HepG2 (cell line): Measurements from ENCODE around the gene CPED1. TPM values are rescaled to one million over a fixed set of nuclear protein-coding genes. Genes with fewer than 3 reads are reported as not detected.

Experiments
- ATAC-seq: fragments of 200-7000 bp; cut with Tn5 transposase; 3 replicates; pipeline ENCODE4 v1.9.1; 2020; ENCODE audit warnings: mild to moderate bottlenecking, moderate library complexity
- BruUV-seq: library from RNA; stranded (reverse); fragments of 400-500 nt; replicated peaks from 2 replicates; lab custom pipeline; 2021; lab: Mats Ljungman, UMichigan
- CTCF ChIA-PET: fragments of 300-600 bp; formaldehyde crosslinking; extraction: SDS; loops from one replicate; lab custom pipeline; 2021; ENCODE audit warnings: low total read pairs, inconsistent platforms, low intra/inter-chr PET ratio; lab: Yijun Ruan, JAX
- POLR2A ChIA-PET: fragments of 350-600 bp; sonication (Branson Sonifier 250); formaldehyde crosslinking; loops from one replicate; lab custom pipeline; 2020; ENCODE audit warnings: antibody characterized with exemption, inconsistent platforms; lab: Yijun Ruan, JAX
- DNase-seq: peaks from one replicate; pipeline ENCODE4 v3.0.0-alpha.2; 2015; ENCODE audit warnings: low spot score
- FAIRE-seq: peaks from 3 replicates; lab custom pipeline; 2011; peaks lifted over from hg19 to GRCh38; lab: Jason Lieb, UNC
- H2AFZ ChIP-seq: one replicate; pipeline ENCODE4 v1.6.1; 2011; ENCODE audit warnings: low read length, inconsistent platforms
- H3K27ac ChIP-seq: fragments of 300-600 bp; 3 replicates; pipeline ENCODE4 v1.8.0; 2011; ENCODE audit warnings: mixed run types, mild to moderate bottlenecking, mixed read lengths, low read length, inconsistent platforms; ENCODE audit not compliant: insufficient read depth; ENCODE audit errors: extremely low read length
- H3K27me3 ChIP-seq, 2 experiments: fragments of 200-600 bp in 1 of 2; 2 replicates in 1 of 2; 3 replicates in 1 of 2; pipeline versions ENCODE4 v1.6.0 to v1.8.0; 2011; ENCODE audit warnings: low read length in 2 of 2, mild to moderate bottlenecking in 2 of 2, moderate library complexity in 2 of 2, inconsistent platforms in 1 of 2; ENCODE audit not compliant: insufficient read depth in 2 of 2, control insufficient read depth in 1 of 2
- H3K36me3 ChIP-seq, 2 experiments: fragments of 200-600 bp in 1 of 2; replicated peaks in 1 of 2; 2 replicates in 1 of 2; 3 replicates in 1 of 2; pipeline versions ENCODE4 v1.5.1 to v1.8.0; 2011; ENCODE audit warnings: low read length in 2 of 2, inconsistent platforms in 1 of 2; ENCODE audit not compliant: insufficient read depth in 2 of 2, control insufficient read depth in 1 of 2
- H3K4me1 ChIP-seq: 2 replicates; pipeline ENCODE4 v1.5.1; 2012; ENCODE audit warnings: low read length, inconsistent platforms; ENCODE audit not compliant: insufficient read depth
- H3K4me2 ChIP-seq: 2 replicates; pipeline ENCODE4 v1.6.0; 2011; ENCODE audit warnings: low read depth, low read length, inconsistent platforms
- H3K4me3 ChIP-seq, 3 experiments: fragments of 200-600 bp in 1 of 3; sonication (generic), shearing (Covaris generic) in 1 of 3; replicated peaks in 1 of 3; 2 replicates each; pipeline ENCODE4 v1.5.1; 2011 to 2016; ENCODE audit warnings: low read length in 3 of 3, inconsistent platforms in 2 of 3, low read depth in 2 of 3, mild to moderate bottlenecking in 2 of 3, control low read depth in 1 of 3, mixed read lengths in 1 of 3; ENCODE audit not compliant: insufficient read depth in 1 of 3
- H3K79me2 ChIP-seq: one replicate; pipeline ENCODE4 v1.6.1; 2011; ENCODE audit warnings: low read length, inconsistent platforms; ENCODE audit not compliant: insufficient read depth
- H3K9ac ChIP-seq: 2 replicates; pipeline ENCODE4 v1.6.0; 2011; ENCODE audit warnings: mild to moderate bottlenecking, low read depth, low read length, inconsistent platforms; ENCODE audit not compliant: insufficient read depth
- H3K9me3 ChIP-seq: 2 replicates; pipeline ENCODE4 v1.5.1; 2012; ENCODE audit warnings: mild to moderate bottlenecking, low read length
- H4K20me1 ChIP-seq: 2 replicates; pipeline ENCODE4 v1.6.0; 2011; ENCODE audit warnings: inconsistent platforms, mild to moderate bottlenecking, low read length, moderate library complexity; ENCODE audit not compliant: insufficient read depth
- ASH2L ChIP-seq: fragments of 300-600, 200-600 bp; sonication (generic); IDR thresholded peaks from 2 replicates; pipeline ENCODE4 v1.7.0; 2017; ENCODE audit warnings: low read depth, mild to moderate bottlenecking, moderate library complexity, mixed read lengths, low read length; ENCODE audit not compliant: insufficient read length
- ATAD3A ChIP-seq: sonication (generic); formaldehyde crosslinking; IDR thresholded peaks from 2 replicates; pipeline ENCODE4 v1.4.0; 2020; ENCODE audit warnings: missing genetic modification reagents
- E2F1 ChIP-seq: sonication (generic); formaldehyde crosslinking; IDR thresholded peaks from 2 replicates; pipeline ENCODE4 v1.5.0; 2020; ENCODE audit warnings: missing genetic modification reagents
- HNF4G ChIP-seq, 2 experiments: sonication (generic) in 1 of 2; formaldehyde crosslinking in 1 of 2; IDR thresholded peaks; 2 replicates each; pipeline versions ENCODE4 v1.4.0 to v1.6.1; 2011 to 2020; ENCODE audit warnings: borderline replicate concordance in 2 of 2, low read depth in 2 of 2, mild to moderate bottlenecking in 2 of 2, low read length in 1 of 2, missing genetic modification reagents in 1 of 2, moderate library complexity in 1 of 2
- HOXA3 ChIP-seq: sonication (generic); formaldehyde crosslinking; IDR thresholded peaks from 2 replicates; pipeline ENCODE4 v1.5.0; 2020; ENCODE audit warnings: missing genetic modification reagents
- HOXA7 ChIP-seq: sonication (generic); formaldehyde crosslinking; IDR thresholded peaks from 2 replicates; pipeline ENCODE4 v1.8.1; 2022; ENCODE audit warnings: mild to moderate bottlenecking, missing genetic modification reagents, moderate library complexity
- RAD51 ChIP-seq: fragments of 450-650 bp; IDR thresholded peaks from 2 replicates; pipeline ENCODE4 v1.6.1; 2016; ENCODE audit warnings: borderline replicate concordance
- SSRP1 ChIP-seq: IDR thresholded peaks from 2 replicates; pipeline ENCODE4 v1.6.1; 2016; ENCODE audit warnings: control low read depth
- TAF1 ChIP-seq: sonication (generic); formaldehyde crosslinking; IDR thresholded peaks from 2 replicates; pipeline ENCODE4 v1.4.0; 2020; ENCODE audit warnings: missing genetic modification reagents
- TBX3 ChIP-seq: fragments of 450-650 bp; IDR thresholded peaks from 2 replicates; pipeline ENCODE4 v1.6.1; 2017; ENCODE audit warnings: antibody characterized with exemption, mild to moderate bottlenecking, inconsistent platforms, borderline replicate concordance
- ZBTB25 ChIP-seq: IDR thresholded peaks from 2 replicates; pipeline ENCODE4 v1.6.1; 2018; ENCODE audit warnings: missing genetic modification reagents
- ZNF317 ChIP-seq: sonication (generic); formaldehyde crosslinking; IDR thresholded peaks from 2 replicates; pipeline ENCODE4 v1.5.0; 2020; ENCODE audit warnings: mild to moderate bottlenecking, missing genetic modification reagents
- ZNF598 ChIP-seq: sonication (generic); formaldehyde crosslinking; IDR thresholded peaks from 2 replicates; pipeline ENCODE4 v1.5.1; 2020; ENCODE audit warnings: mild to moderate bottlenecking, missing genetic modification reagents, borderline replicate concordance
- ZNF816 ChIP-seq: sonication (generic); formaldehyde crosslinking; IDR thresholded peaks from 2 replicates; pipeline ENCODE4 v1.8.0; 2022; ENCODE audit warnings: missing genetic modification reagents, mild to moderate bottlenecking, borderline replicate concordance
- ZNF83 ChIP-seq: sonication (generic); formaldehyde crosslinking; IDR thresholded peaks from 2 replicates; pipeline ENCODE4 v1.4.0; 2020; ENCODE audit warnings: missing genetic modification reagents, mild to moderate bottlenecking, borderline replicate concordance
- ZZZ3 ChIP-seq: sonication (generic); formaldehyde crosslinking; IDR thresholded peaks from 2 replicates; pipeline ENCODE4 v1.4.0; 2020; ENCODE audit warnings: missing genetic modification reagents, mild to moderate bottlenecking, borderline replicate concordance
- WGBS: methylation state at CpG from one replicate; pipeline ENCODE4 v1.1.6; 2017; ENCODE audit warnings: low lambda C conversion rate; 5-methylcytosine and 5-hydroxymethylcytosine counted together
- in situ Hi-C: cut with HindIII; loops from 2 replicates; pipeline ENCODE4 v1.10.0; 2017; ENCODE audit warnings: low pct_unique_long_range_greater_than_20kb; ENCODE audit not compliant: extremely low pct_ligation_motif_present
- intact Hi-C: fragments of 100-400 bp; cut with micrococcal nuclease; formaldehyde crosslinking; loops from one replicate; pipeline ENCODE4 v1.10.0; 2022; ENCODE audit not compliant: unreplicated experiment
- polyA plus RNA-seq, 8 experiments: library from polyadenylated mRNA; depleted of rRNA in 3 of 8; stranded (reverse) in 7 of 8; unstranded in 1 of 8; fragments of >200 nt; fragmentation: Illumina TruSeq in 4 of 8; extraction: Trizol in 4 of 8; gene quantifications; 2 replicates each; pipeline versions ENCODE4 v1.2.1 to v1.2.3, GENCODE V29; 2011 to 2016; ENCODE audit warnings: low read depth in 4 of 8, missing spikeins in 1 of 8, mixed read lengths in 1 of 8; ENCODE audit not compliant: insufficient read depth in 1 of 8
- total RNA-seq, 5 experiments: library from RNA; depleted of rRNA; stranded (reverse); fragments of >200 nt; fragmentation: Illumina TruSeq; extraction: Trizol; gene quantifications; 2 replicates each; pipeline ENCODE4 v1.2.3, GENCODE V29; 2016; ENCODE audit warnings: low read depth in 1 of 5

The CPED1 gene
- total and polyA plus RNA-seq, 2 of the 13 experiments (the other 11 are each of a cell fraction or from before 2014, with no cell fraction given): 11.5 to 27.0 TPM

DNA sequence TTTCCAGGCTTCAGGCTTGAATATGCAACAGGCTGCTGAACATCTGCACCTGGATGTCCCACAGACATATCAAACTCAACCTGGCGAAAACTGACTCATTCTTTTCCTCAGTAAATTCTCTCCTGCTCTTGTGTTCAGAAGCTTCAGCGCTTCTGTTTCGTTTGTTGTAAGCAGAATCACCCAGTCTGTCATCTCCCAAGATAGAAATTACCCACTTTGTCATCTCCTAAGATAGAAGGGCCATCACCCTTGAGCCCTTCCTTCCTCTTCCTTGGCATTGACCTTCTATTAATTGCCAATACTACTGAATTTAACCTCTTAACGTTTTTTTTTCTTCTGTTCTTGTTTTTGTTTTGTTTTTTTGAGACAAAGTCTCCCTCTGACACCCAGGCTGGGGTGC, 59.7 kb downstream of the CPED1 start:
- Histone ChIP-seq H3K4me1 (no peaks in the 10 kb centered on the region), H3K4me2 (no peak overlapping the region), H3K9ac (no peak overlapping the region), H3K79me2 (no peaks in the 10 kb centered on the region), H3K27me3 (no peaks in the 10 kb centered on the region), H3K27ac (no peak overlapping the region), H3K9me3 (no peaks in the 10 kb centered on the region), H3K4me3 (no peak overlapping the region), H3K36me3 (no peaks in the 10 kb centered on the region), H2AFZ (no peak overlapping the region), H4K20me1 (no peaks in the 10 kb centered on the region)
- TF ChIP-seq ZNF83 (no peak), TBX3 (no peak), HNF4G (IDR thresholded peaks at IDR 0.05; ENCODE audit: borderline replicate concordance, low read depth, low read length) (no peak), HNF4G (CRISPR knock-in tag; IDR thresholded peaks at IDR 0.05; ENCODE audit: borderline replicate concordance, low read depth) (no peak), ZZZ3 (CRISPR knock-in tag) (no peak), RAD51 (no peak), ZBTB25 (CRISPR knock-in tag) (no peak)
- FAIRE-seq (no peak), ATAC-seq (no peak), DNase-seq (no peak)
- in situ Hi-C loops: no loop called here
- POLR2A ChIA-PET: no interaction called here
- CTCF ChIA-PET: no interaction called here
- 45% methylated on average over 4 of the region's 4 CpGs for WGBS
- intact Hi-C loops: no loop called here
- no TSS peak for BruUV-seq

DNA sequence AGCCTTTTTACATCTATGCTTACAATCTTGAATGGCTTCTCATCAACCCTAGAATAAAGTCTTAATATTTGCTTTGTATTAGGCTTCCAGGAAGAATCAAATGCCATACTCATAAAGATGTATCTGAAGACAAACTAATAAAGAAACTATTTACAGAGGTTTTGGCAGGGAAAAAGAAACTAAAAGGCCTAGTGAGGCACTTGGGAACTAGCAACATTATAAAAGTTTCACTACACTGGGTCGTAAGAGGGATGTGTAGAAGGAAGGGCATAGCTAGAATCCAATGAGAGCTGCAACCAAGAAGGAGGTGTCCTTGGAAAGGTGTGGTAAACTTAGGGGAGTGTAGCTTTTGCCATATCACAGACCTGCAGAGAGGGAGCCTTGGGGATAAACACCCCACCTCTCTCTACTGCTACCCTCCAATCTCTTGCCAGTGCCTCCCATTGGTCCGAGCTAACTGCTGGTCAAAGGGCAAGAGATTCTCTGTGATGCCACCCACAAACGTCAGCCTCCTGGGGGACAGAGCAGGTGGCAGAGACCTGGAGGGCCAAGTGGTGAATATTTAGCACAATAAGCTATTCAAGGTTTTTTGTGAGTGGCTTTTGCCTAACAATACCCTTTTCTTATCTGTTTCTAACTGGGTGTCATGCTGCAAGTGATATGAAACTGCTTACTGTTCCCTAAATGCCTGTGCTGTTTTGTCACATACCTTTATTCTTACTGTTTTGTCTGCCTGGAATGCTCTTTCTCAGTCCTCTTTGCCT, 60.7 kb downstream of the CPED1 start:
- no peaks in the 10 kb centered on the region for H3K79me2 ChIP-seq
- no TSS peak for BruUV-seq
- no peaks in the 10 kb centered on the region for H3K4me1 ChIP-seq
- H3K36me3 ChIP-seq: no peaks in the 10 kb centered on the region
- intact Hi-C loops: no loop called here
- H3K27ac ChIP-seq: no peak overlapping the region
- whole genome bisulfite sequencing: 0% methylated on average over 2 of the region's 3 CpGs
- ChIA-PET CTCF (no interaction called here), POLR2A (no interaction called here)
- H3K27me3 ChIP-seq: no peaks in the 10 kb centered on the region
- H3K9ac ChIP-seq: no peak overlapping the region
- H3K4me3 ChIP-seq: no peak overlapping the region
- DNase-seq (no peak), ATAC-seq (no peak), FAIRE-seq (no peak)
- no peaks in the 10 kb centered on the region for H4K20me1 ChIP-seq
- no peaks in the 10 kb centered on the region for H3K9me3 ChIP-seq
- H3K4me2 ChIP-seq: no peak overlapping the region
- H2AFZ ChIP-seq: no peak overlapping the region
- in situ Hi-C loops: no loop called here
- TF ChIP-seq TAF1: no peak
- no peak for TF ChIP-seq E2F1 (CRISPR knock-in tag)
- TF ChIP-seq ZNF598 (CRISPR knock-in tag): no peak
- no peak for TF ChIP-seq ASH2L
- no peak for TF ChIP-seq ATAD3A (CRISPR knock-in tag)
- TF ChIP-seq SSRP1 (CRISPR knock-in tag): no peak
- TF ChIP-seq HOXA3 (CRISPR knock-in tag): no peak
- no peak for TF ChIP-seq ZNF816 (CRISPR knock-in tag)
- no peak for TF ChIP-seq ZNF317 (CRISPR knock-in tag)
- no peak for TF ChIP-seq HOXA7
